Loucy (cell line): Measurements from ENCODE around the gene NRXN3.

Experiments
- EZH2phosphoT487 ChIP-seq: fragments of 200-600 bp; IDR thresholded peaks from 2 replicates; pipeline ENCODE4 v1.6.1; 2018; ENCODE audit warnings: antibody characterized with exemption, mild to moderate bottlenecking, moderate library complexity, borderline replicate concordance
- TF ChIP-seq, protein P1 (sequence below): fragments of 200-600 bp; sonication (generic); conservative IDR thresholded peaks from 2 replicates; pipeline ENCODE4 v1.5.1; 2014; ENCODE audit warnings: mild to moderate bottlenecking, antibody characterized with exemption, low read length

DNA sequence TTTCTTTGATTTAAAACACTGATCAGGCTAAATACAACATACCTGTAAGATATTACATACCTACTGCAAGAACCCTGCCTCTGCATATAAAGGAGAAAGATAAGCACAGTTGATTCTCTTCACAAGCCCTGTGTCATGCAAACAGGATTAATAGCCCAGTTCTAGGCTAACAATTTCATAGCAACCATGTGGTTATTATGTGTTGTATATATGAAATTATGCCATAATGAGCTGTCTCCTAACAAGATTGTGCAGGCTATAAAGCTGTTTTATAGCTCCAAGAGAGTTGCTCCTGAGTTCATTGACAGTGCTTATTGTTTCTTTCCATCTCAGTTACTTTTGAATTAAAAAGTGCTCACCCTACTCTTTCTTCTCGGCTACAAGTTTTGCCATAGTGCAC, 1431.9 kb downstream of the NRXN3 start:
- TF ChIP-seq, protein P1, sequence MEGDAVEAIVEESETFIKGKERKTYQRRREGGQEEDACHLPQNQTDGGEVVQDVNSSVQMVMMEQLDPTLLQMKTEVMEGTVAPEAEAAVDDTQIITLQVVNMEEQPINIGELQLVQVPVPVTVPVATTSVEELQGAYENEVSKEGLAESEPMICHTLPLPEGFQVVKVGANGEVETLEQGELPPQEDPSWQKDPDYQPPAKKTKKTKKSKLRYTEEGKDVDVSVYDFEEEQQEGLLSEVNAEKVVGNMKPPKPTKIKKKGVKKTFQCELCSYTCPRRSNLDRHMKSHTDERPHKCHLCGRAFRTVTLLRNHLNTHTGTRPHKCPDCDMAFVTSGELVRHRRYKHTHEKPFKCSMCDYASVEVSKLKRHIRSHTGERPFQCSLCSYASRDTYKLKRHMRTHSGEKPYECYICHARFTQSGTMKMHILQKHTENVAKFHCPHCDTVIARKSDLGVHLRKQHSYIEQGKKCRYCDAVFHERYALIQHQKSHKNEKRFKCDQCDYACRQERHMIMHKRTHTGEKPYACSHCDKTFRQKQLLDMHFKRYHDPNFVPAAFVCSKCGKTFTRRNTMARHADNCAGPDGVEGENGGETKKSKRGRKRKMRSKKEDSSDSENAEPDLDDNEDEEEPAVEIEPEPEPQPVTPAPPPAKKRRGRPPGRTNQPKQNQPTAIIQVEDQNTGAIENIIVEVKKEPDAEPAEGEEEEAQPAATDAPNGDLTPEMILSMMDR: no peak
- TF ChIP-seq EZH2phosphoT487: no peak
